BE2C (cell line): ENCODE data around the gene CAMKMT.

ENCODE experiments used
- DNase-seq: peaks from one replicate; pipeline ENCODE4 v3.0.0-alpha.2; 2020
- H3K27me3 ChIP-seq: fragments of 250-450 bp; sonication (Bioruptor Pico); 2 replicates; pipeline ENCODE4 v1.5.1; 2020; ENCODE audit warnings: mild to moderate bottlenecking
- H3K36me3 ChIP-seq: fragments of 250-450 bp; sonication (Bioruptor Pico); 2 replicates; pipeline ENCODE4 v1.5.1; 2020; ENCODE audit warnings: mild to moderate bottlenecking
- H3K4me1 ChIP-seq: fragments of 250-450 bp; sonication (Bioruptor Pico); 2 replicates; pipeline ENCODE4 v1.5.1; 2020
- H3K4me3 ChIP-seq: 2 replicates; pipeline ENCODE4 v1.5.1; 2011; ENCODE audit warnings: low read depth, low read length
- H3K9me3 ChIP-seq: fragments of 250-450 bp; sonication (Bioruptor Pico); 2 replicates; pipeline ENCODE4 v1.5.1; 2020
- CTCF ChIP-seq: IDR thresholded peaks from 2 replicates; pipeline ENCODE4 v1.5.1; 2012; ENCODE audit warnings: mild to moderate bottlenecking, low read depth, low read length

Gene CAMKMT

GRCh38 chr2:44680983-44681531, 319.3 kb downstream of the CAMKMT start:
- Histone ChIP-seq H3K27me3 (no peaks in the 10 kb centered on the region), H3K4me1 (peaks cover 31% of the 10 kb centered on the region), H3K4me3 (peak overlapping the region; percentile 46), H3K9me3 (no peaks in the 10 kb centered on the region), H3K36me3 (no peaks in the 10 kb centered on the region)
- peak; percentile 58 for DNase-seq
- TF ChIP-seq CTCF, result no peak

- Histone ChIP-seq H3K4me3 (no peak overlapping the region), H3K4me1 (peaks cover 41% of the 10 kb centered on the region), H3K9me3 (no peaks in the 10 kb centered on the region), H3K36me3 (no peaks in the 10 kb centered on the region), H3K27me3 (no peaks in the 10 kb centered on the region)
- no peak for TF ChIP-seq CTCF
- DNase-seq, result no peak
Observed at GRCh38 chr2:44682459-44682858, 320.7 kb downstream of the CAMKMT start.

GRCh38 chr2:44684559-44684958, 322.8 kb downstream of the CAMKMT start:
- Histone ChIP-seq H3K27me3 (no peaks in the 10 kb centered on the region), H3K9me3 (no peaks in the 10 kb centered on the region), H3K36me3 (no peaks in the 10 kb centered on the region), H3K4me3 (no peak overlapping the region), H3K4me1 (peaks cover 49% of the 10 kb centered on the region)
- DNase-seq, result no peak
- no peak for TF ChIP-seq CTCF

GRCh38 chr2:44686561-44686960, 324.8 kb downstream of the CAMKMT start:
- no peaks in the 10 kb centered on the region for H3K27me3 ChIP-seq
- no peak overlapping the region for H3K4me3 ChIP-seq
- no peak for DNase-seq
- no peaks in the 10 kb centered on the region for H3K9me3 ChIP-seq
- peaks cover 51% of the 10 kb centered on the region for H3K4me1 ChIP-seq
- TF ChIP-seq CTCF, result no peak
- no peaks in the 10 kb centered on the region for H3K36me3 ChIP-seq

GRCh38 chr2:44687686-44688455, 326.1 kb downstream of the CAMKMT start:
- H3K36me3 ChIP-seq, result no peaks in the 10 kb centered on the region
- H3K9me3 ChIP-seq, result no peaks in the 10 kb centered on the region
- DNase-seq, result no peak
- no peak for TF ChIP-seq CTCF
- peaks cover 52% of the 10 kb centered on the region for H3K4me1 ChIP-seq
- no peak overlapping the region for H3K4me3 ChIP-seq
- H3K27me3 ChIP-seq, result no peaks in the 10 kb centered on the region

GRCh38 chr2:44688456-44689124, 326.8 kb downstream of the CAMKMT start:
- peaks cover 52% of the 10 kb centered on the region for H3K4me1 ChIP-seq
- no peak for DNase-seq
- TF ChIP-seq CTCF, result no peak
- H3K36me3 ChIP-seq, result no peaks in the 10 kb centered on the region
- no peak overlapping the region for H3K4me3 ChIP-seq
- no peaks in the 10 kb centered on the region for H3K27me3 ChIP-seq
- no peaks in the 10 kb centered on the region for H3K9me3 ChIP-seq
